ENCODE data around the gene SFTPA2. TPM values are rescaled to one million over a fixed set of nuclear protein-coding genes. Genes with fewer than 3 reads are reported as not detected.

The SFTPA2 gene
- total and polyA plus RNA-seq, 2 of the 4 experiments (the other 2 are of a cell fraction) = not detected

DNA sequence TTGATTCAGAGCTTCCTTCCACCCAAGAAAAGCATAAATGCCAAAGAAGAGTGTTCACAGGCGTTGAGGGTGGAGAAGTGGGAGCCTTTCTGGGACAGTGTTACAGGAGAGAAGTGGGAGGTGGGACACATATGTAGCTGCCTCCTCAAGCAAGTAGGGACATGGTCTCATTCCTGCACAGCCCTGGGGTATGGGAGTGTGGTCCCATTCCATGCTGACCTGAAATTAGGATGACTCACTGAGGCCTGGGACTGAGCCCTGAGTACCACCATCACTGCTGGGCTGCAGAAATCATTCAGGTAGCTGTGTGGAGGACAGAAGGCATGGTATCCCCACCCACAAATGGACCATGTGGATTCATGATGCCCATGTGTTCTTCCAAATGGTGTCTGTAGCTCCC is 33.2 kb upstream of the SFTPA2 start:
- no peaks in the 10 kb centered on the region for H3K4me1 ChIP-seq (ENCODE audit: control insufficient read depth, insufficient read depth, low read length)
- peaks cover 4% of the 10 kb centered on the region for H3K9me3 ChIP-seq (ENCODE audit: control insufficient read depth, insufficient read depth, low read length)
- no peak overlapping the region for H3K18ac ChIP-seq (ENCODE audit: low read depth, low read length)
- no peak overlapping the region for H3K9ac ChIP-seq (ENCODE audit: low read depth, low read length)
- no peak overlapping the region for H4K91ac ChIP-seq (ENCODE audit: insufficient read depth, low read depth, low read length)
- in situ Hi-C loops (cut with MboI; ENCODE audit: low sequenced_read_pairs) (no loop called here), intact Hi-C loops (cut with micrococcal nuclease) (no loop called here), dilution Hi-C loops (cut with HindIII; ENCODE audit: low sequenced_read_pairs, unreplicated experiment) (no loop called here)
- no TSS peak for BruUV-seq (replicated peaks)
- no peak for TF ChIP-seq CHD1 (IDR thresholded peaks at IDR 0.05; ENCODE audit: low read depth, low read length)
- H2BK120ac ChIP-seq (ENCODE audit: low read depth, low read length) = no peak overlapping the region
- H3K79me1 ChIP-seq (ENCODE audit: low read depth in 1 of 2, low read length in 2 of 2) = no peaks in the 10 kb centered on the region
- no peak overlapping the region for H3K56ac ChIP-seq (ENCODE audit: extremely low read depth, insufficient read depth, low read length)
- no peak overlapping the region for H4K8ac ChIP-seq (ENCODE audit: low read depth in 2 of 2, low read length in 2 of 2)
- ATAC-seq (ENCODE audit: low read depth) (no peak), DNase-seq (no peak)
- H4K5ac ChIP-seq (ENCODE audit: low read depth, low read length) = no peak overlapping the region
- no peak overlapping the region for H2AK9ac ChIP-seq (replicated peaks; ENCODE audit: low read depth, low read length, poor library complexity)
- H2BK20ac ChIP-seq (ENCODE audit: low read depth, low read length) = no peak overlapping the region
- H3K23ac ChIP-seq (ENCODE audit: low read depth, low read length) = no peak overlapping the region
- peaks cover 16% of the 10 kb centered on the region for H3K27me3 ChIP-seq (ENCODE audit: control insufficient read depth, insufficient read depth, low read length)
- no peak overlapping the region for H2AFZ ChIP-seq (replicated peaks; ENCODE audit: low read length, poor library complexity)
- no CpG with 5 or more reads among the region's 1 CpG for WGBS, 2 experiments (ENCODE audit: extremely low coverage in 2 of 2, insufficient read length in 1 of 2)
- no peak overlapping the region for H2AK5ac ChIP-seq (ENCODE audit: low read depth, low read length)
- ChIA-PET POLR2A (ENCODE audit: unreplicated experiment) (no interaction called here), CTCF (no interaction called here)
- H3K9me1 ChIP-seq (ENCODE audit: insufficient read depth, low read length) = no peaks in the 10 kb centered on the region
- H4K20me1 ChIP-seq (ENCODE audit: insufficient read depth, low read length) = no peaks in the 10 kb centered on the region
- no peak overlapping the region for H3K14ac ChIP-seq (replicated peaks; ENCODE audit: low read depth, low read length)
- no peaks in the 10 kb centered on the region for H3K36me3 ChIP-seq (ENCODE audit: control insufficient read depth, insufficient read depth, low read length)
- no peak overlapping the region for H3K27ac ChIP-seq (ENCODE audit: insufficient read depth, low read length)
- H2BK15ac ChIP-seq (ENCODE audit: low read depth, low read length) = no peak overlapping the region
- H3K4me2 ChIP-seq (ENCODE audit: low read depth, low read length) = no peak overlapping the region
- no peak overlapping the region for H3K4me3 ChIP-seq (ENCODE audit: insufficient read depth, low read depth, low read length)
- no peak overlapping the region for H3K4ac ChIP-seq (ENCODE audit: low read depth, low read length)
- H2BK5ac ChIP-seq (ENCODE audit: low read depth, low read length, poor library complexity, severe bottlenecking) = no peak overlapping the region
